UCSD-AML1 (cell line): ENCODE results near the gene ERCC6L.
"Not testable (repeated sequence)": the region's sequence is repeated elsewhere in the genome, so short reads cannot be mapped to it uniquely, and the experiment has no call there.

Experiments used
- DNase-seq: peaks from one replicate; lab custom pipeline; 2025; ENCODE audit not compliant: unreplicated experiment; lab: John Stamatoyannopoulos, UW

The ERCC6L gene

DNA sequence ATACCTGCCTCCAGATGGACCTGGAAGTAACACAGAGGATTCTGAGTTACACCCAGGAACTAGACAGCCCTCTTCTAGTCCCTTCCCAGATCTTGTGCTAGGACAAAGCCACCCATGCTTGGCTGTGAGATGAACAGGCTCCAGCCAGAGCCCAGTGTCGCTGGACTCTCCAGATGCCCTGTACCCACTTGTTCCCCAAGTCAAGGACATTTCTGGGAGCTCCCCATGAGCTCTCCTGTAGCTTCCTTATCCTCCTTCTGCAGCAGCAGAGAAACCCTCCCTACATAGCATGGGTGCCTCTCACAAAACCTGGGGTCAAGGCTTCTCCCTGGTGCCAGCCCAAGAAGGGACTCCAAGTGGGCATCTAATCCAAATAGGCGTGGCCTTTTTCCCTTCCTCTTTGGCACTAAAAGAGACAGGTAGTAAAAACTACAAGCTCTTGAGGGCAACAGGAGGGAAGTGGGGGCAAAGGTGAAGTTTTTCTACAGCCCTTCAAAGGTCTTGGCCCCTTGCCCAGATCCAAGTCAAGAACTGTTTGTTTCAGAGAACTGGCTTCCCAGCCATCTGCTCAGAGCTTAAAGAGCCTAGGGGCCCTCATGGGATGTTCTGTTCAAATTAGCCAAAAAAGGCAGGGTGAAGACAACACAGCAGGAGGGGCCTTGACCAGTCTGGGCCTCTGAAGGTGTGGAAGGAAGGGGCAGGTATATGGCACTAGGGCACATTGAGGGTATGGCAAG is 8.5 kb upstream of the ERCC6L start:
- no peak for DNase-seq

- DNase-seq: peak; percentile 49
Observed at GRCh38 chrX:72245461-72246089, 6.7 kb upstream of the ERCC6L start.

DNA sequence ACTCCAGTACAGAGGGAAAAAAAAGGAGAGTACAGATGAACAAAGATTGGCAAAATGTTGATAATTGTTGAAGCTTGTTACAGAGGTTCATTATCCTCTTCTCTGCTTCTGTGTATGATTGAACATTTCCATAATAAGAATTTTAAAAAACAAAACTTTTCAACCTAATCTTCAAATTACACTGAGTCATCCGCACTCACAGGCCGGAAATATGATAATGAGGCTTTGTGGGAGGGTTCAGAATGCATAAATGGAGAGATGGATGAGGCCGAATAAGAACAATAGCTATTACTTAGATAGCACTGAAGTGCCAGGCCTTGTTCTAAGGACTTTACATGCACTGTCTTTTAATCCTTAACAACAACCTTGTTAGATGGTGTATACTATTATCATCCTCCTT is 4.6 kb upstream of the ERCC6L start:
- DNase-seq: no peak

GRCh38 chrX:72240976-72241375 is 2.1 kb upstream of the ERCC6L start:
- no peak for DNase-seq

DNA sequence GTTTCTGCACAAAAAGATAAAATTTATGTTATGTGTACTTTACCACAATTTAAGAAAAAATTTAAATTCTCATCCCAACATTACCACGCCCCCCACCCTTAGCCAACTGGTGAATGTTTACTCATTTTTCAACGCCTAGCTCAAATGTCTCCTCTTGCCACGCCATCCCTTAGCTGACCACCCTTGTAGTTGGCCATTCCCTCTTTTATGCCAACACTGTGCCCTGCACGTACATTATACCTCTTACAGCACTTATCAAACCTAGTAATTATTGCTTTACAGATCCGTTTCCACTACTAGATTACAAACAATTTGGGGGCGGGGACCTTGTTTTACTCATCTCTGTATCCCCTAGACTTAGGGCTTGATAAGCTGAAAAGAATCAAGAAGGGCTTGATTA is 644 bp downstream of the ERCC6L start:
- DNase-seq: no peak

- no peak for DNase-seq
Observed at GRCh38 chrX:72236841-72237240, 2.0 kb downstream of the ERCC6L start.

DNA sequence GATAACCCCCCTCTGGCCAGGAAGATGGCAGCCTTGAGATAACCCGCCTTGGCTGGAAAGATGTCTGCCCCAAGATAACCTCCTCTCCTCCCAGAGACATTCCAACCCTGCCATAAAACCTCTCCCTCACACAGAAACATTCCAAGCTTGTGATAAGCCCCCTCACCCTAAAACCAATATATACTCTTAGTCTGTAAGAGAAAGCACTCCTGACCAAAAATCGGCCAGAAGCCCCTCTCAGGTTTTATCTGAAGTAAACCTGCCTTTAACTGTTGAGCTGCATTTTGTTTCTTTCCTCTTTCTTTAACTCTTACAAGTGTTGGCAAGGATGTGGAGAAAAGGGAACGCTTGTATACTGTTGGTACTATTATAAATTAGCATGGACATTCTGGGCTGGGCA is 8.5 kb downstream of the ERCC6L start:
- no peak for DNase-seq

DNA sequence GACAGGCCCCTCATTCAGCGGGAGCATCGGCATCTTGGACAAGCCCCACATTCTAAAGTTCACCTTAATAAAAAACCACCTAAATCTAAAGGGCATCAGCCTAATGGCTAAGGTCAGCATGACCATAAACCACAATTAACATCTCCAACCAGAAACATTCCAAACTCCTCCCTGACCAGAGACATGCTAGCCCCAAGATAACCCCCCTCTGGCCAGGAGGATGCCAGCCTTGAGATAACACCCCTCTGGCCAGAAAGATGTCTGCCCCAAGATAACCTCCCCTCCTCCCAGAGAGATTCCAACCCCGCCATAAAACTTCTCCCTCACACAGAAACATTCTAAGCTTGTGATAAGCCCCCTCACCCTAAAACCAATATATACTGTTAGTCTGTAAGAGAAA is 18.5 kb downstream of the ERCC6L start:
- DNase-seq: not testable (repeated sequence)

DNA sequence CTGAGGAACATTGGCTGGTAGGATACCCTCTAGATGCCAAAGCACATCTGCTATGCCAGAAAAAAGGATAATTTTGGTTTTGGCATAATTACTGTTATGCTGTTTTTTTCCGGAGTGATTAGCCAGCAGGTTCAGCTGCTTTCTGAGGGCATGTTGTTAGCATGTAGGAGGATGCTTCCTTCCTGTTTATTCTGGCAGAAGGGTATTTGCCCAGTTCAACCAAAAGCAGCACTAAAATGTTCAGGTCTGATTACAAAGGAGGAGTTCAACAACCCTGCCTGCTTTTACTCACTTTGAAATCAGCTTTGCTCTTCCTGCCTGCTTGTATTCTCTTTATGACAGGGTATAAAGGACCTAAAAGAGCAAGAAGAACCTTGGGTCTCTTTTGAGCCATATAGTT is 21.9 kb downstream of the ERCC6L start:
- DNase-seq: no peak

GRCh38 chrX:72208126-72208800 is 30.6 kb downstream of the ERCC6L start:
- DNase-seq: no peak

DNA sequence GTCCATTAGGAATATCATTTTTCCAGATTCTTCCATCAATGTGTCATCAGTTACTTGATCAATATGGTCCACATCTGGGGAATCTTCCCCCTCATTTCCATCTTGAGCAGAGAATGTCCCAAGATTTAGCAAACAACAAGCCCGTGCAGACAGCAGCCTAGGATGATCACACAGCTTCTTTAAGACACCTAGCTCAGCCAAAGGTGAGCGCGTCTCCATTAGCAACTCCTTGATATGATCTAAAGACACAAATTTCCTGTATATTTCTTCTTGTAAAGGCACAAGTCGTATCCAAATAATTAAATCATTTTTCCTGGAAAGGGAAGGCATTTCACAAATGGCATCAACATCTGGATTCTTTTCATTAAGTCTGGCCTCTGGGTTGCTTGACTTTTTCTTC is 31.5 kb downstream of the ERCC6L start:
- no peak for DNase-seq

DNA sequence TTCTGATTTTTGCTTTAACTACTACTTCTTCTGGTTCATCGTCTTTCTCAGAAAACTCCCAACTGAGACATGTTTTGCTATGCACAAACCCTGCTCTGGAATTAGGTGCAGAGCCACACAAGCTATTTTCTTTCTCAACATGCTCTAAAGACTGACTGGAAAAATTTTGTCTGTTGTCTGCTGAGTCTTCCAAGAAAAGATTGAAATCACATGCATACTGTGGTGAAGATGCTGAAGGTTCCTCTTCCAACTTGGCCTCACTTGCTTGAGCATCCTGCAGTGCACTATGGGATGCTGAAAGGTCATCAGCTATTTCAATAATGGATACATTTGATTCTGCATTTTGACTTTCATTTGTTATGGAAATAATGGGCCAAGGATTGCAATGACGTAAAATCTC is 33.1 kb downstream of the ERCC6L start:
- DNase-seq: no peak

DNA sequence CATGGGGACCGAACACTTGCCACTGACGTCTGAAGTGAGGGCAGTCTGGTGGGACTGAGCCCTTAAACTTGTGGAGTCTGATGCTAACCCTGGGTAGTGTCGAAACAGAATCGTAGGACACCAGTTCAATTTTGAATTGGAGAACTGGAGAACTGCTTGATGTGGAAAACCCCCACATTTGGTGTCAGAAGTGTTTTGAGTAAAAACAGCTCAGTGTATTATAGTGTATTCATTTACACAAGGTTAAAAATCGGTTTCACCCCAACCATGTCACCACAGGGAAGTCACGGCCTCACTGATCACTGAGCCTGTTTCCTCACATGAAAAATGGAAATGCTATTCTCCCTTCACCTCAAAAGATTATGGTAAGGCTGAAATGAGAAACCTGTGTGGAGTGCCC is 35.4 kb downstream of the ERCC6L start:
- no peak for DNase-seq

DNA sequence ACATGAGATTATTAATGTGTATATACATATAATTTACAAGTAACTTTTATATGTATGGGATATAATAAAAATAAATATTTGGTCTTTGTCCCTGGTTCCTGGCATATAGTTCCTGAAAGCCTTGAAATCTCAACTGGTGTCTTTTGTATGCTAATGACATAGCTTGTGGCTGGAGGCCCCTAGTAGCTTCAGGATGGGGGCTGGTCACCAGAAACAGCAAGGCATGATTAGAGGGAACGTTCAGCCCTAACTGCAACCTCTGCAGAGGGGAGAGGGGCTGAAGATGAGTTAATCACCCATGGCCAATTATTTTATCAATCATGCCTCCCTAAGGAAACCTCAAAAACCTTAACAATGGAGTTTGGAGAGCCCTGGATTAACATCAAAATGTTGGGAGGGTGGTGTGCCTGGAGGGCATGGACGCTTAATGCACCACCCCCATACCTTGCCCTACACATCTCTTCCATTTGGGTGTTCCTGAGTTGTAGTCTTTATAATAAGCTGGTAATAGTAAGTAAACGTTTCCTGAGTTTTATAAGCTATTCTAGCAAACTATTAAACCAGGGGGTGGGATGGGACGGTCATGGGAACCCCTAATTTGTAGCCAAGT is 35.9 kb downstream of the ERCC6L start:
- DNase-seq: no peak

DNA sequence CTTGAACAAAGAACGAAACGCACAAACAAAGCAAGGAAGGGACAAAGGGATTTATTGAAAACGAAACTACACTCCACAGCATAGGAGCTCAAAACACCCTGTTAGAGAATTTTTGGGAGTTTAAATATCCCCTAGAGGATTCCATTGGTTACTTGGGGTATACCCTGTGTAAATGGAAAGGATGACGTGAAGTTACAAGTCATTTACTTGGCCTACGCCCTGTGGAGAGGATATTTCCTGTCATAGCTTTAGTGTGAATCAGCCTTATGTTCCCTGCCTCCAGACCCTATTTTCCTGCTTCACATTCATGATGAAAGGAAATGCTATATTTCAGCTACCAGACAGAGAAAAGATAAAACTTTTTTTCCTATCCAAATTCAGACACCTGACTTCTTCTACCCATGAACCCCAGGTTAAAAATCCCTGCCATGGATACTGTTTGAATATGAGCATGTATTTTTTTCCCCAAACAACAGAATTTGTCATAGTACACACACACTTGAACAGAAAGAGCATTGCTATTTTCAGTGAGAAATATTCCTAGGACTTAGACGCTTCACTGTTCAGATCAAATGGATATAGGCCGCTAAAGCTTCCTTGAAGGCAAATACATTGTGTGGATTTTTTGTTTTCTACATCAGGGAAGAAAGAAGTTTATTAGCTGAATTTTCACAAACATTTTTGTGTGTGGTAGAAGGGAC is 36.8 kb downstream of the ERCC6L start:
- no peak for DNase-seq

DNA sequence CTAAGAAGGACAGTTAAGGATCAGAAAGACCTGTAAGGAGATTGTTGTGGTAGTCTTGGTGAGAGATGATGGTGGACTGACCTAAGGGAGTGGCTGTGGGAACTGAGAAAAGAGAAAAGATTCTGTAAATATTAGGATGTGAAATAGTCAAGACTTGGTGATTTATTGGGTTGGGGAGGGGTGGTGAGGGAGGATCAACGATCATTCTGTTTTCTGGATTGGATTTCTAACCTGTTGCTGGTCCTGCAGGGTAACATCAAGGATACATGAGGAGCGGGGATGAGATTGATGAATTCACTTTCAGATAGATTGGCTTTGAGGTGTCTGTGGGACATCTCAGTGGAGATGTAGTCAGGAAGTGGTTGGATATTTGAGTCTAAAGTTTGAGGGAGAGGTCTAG is 55.9 kb downstream of the ERCC6L start:
- no peak for DNase-seq

DNA sequence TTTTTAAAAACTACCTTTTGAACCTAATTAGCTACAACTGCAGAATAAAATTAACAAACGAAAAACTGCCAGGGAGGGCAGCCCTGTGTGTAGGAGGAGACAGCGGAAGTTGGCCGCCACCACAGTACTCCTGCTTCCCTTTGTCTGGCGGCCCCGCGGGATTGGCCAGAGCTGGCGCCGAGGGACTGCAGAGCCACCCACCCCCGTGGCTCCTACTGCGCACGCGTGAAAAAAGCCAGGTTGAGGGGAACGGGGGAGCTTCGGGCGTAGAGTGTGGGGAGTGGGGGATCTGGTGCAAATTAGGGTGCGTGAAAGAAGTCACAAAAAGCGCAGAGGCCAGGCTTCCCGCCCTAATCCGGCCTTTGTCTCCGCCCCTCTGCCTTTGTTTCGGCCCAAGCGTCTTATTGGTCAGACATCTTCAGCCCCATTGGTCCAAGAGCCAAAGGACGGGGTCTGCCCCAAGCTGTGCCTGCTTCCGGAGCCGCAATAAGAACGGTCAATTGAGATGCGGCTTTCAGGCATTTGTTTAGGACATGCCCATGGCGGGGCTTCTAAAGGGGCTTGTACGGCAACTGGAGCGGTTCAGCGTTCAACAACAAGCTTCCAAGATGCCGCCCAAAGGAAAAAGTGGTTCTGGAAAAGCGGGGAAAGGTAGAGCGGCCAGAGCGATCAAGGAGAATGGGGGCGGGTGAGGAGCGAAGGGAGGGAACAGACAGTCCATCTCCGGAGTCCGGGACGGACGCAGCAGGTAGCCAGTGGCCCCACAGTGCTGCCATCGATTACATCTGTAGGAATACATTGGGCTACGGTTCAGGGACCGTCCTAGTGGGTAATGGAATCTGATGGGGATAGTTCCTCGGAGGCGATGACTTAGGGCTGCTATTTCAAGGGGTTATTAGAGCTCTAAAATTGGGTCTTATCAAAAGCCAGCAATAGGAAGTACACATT is 57.4 kb downstream of the ERCC6L start, which contains the start of gene PIN4:
Gene PIN4, plus strand, starts transcription at position 580 of the 948 bp plus-strand sequence. Its CDS starts 29 bp downstream, at position 609.
- peak; percentile 97 for DNase-seq

GRCh38 chrX:72180539-72180938 is 58.3 kb downstream of the ERCC6L start:
- DNase-seq: no peak

DNA sequence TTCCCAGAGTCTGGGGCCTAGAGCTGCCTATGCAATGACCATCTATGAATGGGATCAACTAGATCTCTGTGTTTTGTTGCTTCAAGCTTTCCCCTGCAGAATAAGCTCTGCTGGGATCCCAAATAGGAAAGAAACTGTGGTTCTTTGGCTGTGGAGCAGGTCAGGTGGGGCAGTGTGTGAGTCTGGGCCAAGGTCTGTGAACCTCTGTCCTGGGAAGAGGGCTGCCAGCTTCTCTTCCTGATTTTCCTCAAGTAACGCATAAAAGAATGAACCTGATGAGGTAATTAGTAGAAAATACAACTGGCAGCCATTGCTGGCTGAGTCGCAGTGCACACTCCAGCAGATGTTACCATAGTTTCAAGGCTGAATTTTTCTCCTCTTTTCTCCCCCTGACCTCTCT is 61.8 kb downstream of the ERCC6L start:
- no peak for DNase-seq

DNA sequence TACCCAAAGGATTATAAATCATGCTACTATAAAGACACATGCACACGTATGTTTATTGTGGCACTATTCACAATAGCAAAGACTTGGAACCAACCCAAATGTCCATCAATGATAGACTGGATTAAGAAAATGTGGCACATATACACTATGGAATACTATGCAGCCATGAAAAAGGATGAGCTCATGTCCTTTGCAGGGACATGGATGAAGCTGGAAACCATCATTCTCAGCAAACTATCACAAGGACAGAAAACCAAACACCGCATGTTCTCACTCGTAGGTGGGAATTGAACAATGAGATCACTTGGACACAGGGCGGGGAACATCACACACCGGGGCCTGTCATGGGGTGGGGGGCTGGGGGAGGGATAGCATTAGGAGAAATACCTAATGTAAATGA is 62.5 kb downstream of the ERCC6L start:
- DNase-seq: not testable (repeated sequence)
